ENCODE results near the gene TBCB. TPM values are rescaled to one million over a fixed set of nuclear protein-coding genes. Genes with fewer than 3 reads are reported as not detected.
"Not testable (repeated sequence)": the region's sequence is repeated elsewhere in the genome, so short reads cannot be mapped to it uniquely, and the experiment has no call there.

Gene TBCB, protein sequence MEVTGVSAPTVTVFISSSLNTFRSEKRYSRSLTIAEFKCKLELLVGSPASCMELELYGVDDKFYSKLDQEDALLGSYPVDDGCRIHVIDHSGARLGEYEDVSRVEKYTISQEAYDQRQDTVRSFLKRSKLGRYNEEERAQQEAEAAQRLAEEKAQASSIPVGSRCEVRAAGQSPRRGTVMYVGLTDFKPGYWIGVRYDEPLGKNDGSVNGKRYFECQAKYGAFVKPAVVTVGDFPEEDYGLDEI
- polyA plus RNA-seq (2011; rRNA removed) (186 and 204 TPM in 2 replicates), polyA minus RNA-seq (2011; rRNA and poly(A)+ RNA removed) (102 and 133 TPM in 2 replicates)

DNA sequence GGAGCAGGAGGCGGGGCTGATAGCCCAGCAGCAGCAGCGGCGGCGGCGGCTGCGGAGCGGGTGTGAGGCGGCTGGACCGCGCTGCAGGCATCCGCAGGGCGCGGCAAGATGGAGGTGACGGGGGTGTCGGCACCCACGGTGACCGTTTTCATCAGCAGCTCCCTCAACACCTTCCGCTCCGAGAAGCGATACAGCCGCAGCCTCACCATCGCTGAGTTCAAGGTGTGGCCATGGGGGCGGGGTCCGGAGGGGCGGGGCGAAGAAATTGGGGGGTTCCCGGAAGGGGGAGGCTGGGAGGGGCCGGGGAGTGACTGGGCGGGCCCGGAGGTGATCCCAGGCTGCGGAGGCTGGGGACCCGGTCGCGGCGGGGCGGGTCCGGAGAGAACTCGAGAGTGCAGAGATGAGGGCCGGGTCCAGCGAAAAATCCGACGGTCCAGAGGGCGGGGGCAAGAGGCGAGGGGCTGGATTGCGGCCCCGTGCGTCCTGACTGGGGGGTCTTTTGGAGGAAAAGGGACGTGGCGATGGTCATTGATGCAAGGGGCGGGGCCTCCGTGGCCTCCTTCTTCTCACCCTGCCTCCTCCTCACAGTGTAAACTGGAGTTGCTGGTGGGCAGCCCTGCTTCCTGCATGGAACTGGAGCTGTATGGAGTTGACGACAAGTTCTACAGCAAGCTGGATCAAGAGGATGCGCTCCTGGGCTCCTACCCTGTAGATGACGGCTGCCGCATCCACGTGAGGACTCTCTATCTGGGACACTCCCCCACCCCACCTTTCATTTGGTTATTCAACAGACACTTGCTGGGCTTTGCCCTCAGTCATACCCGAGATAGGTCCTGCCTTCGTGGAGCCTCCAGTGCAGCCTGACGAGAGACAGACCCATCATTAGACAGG, at the start of gene TBCB:
Gene TBCB, plus strand, starts transcription at position 16 of the 891 bp plus-strand sequence. Its CDS starts 93 bp downstream, at position 109.
- Histone ChIP-seq H3K9me3 (ENCODE audit: control insufficient read depth, insufficient read depth, low read length) (no peaks in the 10 kb centered on the region; the same call in 1 of the 2 replicates), H3K27ac (ENCODE audit: low read depth, low read length) (peak within 1 kb of the TSS; percentile 78), H3K27me3 (ENCODE audit: control insufficient read depth, insufficient read depth, low read length) (no peaks in the 10 kb centered on the region), H3K4me3 (ENCODE audit: low read depth, low read length) (peak within 1 kb of the TSS; percentile 96)
- CTCF ChIA-PET, result interaction anchor here (0.7 to 2.8 kb wide), 4 partner anchors 12 to 116 kb away, joined by 4 to 7 read pairs (median 5); no protein-coding TSS in a partner anchor
- POLR2A ChIA-PET, result interaction anchor here (0.7 to 1.3 kb wide), 6 partner anchors 9 to 85 kb away, joined by 3 to 25 read pairs (median 3); no protein-coding TSS in a partner anchor
- TF ChIP-seq, protein P1, sequence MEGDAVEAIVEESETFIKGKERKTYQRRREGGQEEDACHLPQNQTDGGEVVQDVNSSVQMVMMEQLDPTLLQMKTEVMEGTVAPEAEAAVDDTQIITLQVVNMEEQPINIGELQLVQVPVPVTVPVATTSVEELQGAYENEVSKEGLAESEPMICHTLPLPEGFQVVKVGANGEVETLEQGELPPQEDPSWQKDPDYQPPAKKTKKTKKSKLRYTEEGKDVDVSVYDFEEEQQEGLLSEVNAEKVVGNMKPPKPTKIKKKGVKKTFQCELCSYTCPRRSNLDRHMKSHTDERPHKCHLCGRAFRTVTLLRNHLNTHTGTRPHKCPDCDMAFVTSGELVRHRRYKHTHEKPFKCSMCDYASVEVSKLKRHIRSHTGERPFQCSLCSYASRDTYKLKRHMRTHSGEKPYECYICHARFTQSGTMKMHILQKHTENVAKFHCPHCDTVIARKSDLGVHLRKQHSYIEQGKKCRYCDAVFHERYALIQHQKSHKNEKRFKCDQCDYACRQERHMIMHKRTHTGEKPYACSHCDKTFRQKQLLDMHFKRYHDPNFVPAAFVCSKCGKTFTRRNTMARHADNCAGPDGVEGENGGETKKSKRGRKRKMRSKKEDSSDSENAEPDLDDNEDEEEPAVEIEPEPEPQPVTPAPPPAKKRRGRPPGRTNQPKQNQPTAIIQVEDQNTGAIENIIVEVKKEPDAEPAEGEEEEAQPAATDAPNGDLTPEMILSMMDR (IDR thresholded peaks at IDR 0.05; ENCODE audit: low read depth, low read length), result no peak
- no peak for DNase-seq (ENCODE audit: low read depth, low spot score)

DNA sequence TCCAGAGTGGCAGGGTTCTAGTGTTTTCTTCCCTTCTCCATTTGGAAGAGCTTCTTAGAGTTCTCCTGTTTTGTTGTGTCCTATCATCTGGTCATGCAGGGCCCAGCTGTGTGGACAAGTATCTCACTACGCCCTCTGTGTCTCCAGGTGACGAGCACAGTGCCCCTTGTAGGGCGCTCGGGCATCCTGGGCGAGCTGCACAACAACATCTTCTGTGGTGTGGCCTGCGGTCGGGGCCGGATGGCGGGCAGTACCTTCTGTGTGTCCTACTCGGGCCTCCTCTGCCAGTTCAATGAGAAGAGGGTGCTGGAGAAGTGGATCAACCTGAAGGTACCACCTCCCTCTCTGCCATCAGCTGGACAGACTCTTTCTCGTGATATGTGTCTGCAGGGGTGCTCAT, 47.6 kb upstream of the TBCB start:
- TF ChIP-seq, protein P1 (IDR thresholded peaks at IDR 0.05; ENCODE audit: low read depth, low read length), result no peak
- ChIA-PET POLR2A (no interaction called here), CTCF (interaction anchor here (0.5 kb wide), 1 partner anchor 105 kb away, joined by 6 read pairs; no protein-coding TSS in a partner anchor)
- Histone ChIP-seq H3K4me3 (ENCODE audit: low read depth, low read length) (no peak overlapping the region), H3K9me3 (ENCODE audit: control insufficient read depth, insufficient read depth, low read length) (no peaks in the 10 kb centered on the region; the same call in 1 of the 2 replicates), H3K27ac (ENCODE audit: low read depth, low read length) (no peak overlapping the region), H3K27me3 (ENCODE audit: control insufficient read depth, insufficient read depth, low read length) (no peaks in the 10 kb centered on the region)
- no peak for DNase-seq (ENCODE audit: low read depth, low spot score)

DNA sequence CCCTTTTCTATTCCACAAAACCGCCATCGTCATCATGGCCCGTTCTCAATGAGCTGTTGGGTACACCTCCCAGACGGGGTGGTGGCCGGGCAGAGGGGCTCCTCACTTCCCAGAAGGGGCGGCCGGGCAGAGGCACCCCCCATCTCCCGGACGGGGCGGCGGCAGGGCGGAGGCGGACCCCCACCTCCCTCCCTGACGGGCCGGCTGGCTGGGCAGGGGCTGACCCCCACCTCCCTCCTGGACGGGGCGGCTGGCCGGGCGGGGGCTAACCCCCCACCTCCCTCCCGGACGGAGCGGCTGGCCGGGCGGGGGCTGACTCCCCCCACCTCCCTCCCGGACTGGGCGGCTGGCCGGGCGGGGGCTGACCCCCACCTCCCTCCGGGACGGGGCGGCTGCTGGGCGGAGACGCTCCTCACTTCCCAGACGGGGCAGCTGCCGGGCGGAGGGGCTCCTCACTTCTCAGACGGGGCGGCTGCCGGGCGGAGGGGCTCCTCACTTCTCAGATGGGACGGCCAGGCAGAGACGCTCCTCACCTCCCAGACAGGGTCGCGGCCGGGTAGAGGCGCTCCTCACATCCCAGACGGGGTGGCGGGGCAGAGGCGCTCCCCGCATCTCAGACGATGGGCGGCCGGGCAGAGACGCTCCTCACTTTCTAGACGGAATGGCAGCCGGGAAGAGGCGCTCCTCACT, 46.3 kb upstream of the TBCB start:
- H3K4me3 ChIP-seq (ENCODE audit: low read depth, low read length); H3K27ac ChIP-seq (ENCODE audit: low read depth, low read length); CTCF ChIA-PET; H3K9me3 ChIP-seq (ENCODE audit: control insufficient read depth, insufficient read depth, low read length); H3K27me3 ChIP-seq (ENCODE audit: control insufficient read depth, insufficient read depth, low read length); DNase-seq (ENCODE audit: low read depth, low spot score); POLR2A ChIA-PET: not testable (repeated sequence)

DNA sequence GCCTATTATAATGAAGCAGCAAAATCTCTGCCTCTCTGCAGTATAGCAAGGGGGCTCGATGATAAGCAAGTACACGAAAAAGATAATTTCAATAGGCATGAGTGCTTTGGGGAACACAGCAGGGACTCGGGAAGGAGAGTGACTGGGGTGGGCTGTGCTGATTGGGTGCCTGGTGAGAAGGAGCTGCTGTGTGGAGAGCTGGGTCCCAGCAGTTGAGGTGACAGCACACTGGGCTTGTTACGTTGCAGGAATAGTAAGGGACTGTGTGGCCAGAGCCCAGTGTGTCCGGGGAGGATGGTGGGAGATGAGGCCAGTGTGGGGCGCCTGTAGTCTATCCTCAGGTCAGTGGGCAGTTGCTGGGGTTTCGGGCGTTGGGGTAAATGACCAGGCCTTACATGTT, 43.2 kb upstream of the TBCB start:
- ChIA-PET POLR2A (no interaction called here), CTCF (no interaction called here)
- TF ChIP-seq, protein P1 (IDR thresholded peaks at IDR 0.05; ENCODE audit: low read depth, low read length), result no peak

DNA sequence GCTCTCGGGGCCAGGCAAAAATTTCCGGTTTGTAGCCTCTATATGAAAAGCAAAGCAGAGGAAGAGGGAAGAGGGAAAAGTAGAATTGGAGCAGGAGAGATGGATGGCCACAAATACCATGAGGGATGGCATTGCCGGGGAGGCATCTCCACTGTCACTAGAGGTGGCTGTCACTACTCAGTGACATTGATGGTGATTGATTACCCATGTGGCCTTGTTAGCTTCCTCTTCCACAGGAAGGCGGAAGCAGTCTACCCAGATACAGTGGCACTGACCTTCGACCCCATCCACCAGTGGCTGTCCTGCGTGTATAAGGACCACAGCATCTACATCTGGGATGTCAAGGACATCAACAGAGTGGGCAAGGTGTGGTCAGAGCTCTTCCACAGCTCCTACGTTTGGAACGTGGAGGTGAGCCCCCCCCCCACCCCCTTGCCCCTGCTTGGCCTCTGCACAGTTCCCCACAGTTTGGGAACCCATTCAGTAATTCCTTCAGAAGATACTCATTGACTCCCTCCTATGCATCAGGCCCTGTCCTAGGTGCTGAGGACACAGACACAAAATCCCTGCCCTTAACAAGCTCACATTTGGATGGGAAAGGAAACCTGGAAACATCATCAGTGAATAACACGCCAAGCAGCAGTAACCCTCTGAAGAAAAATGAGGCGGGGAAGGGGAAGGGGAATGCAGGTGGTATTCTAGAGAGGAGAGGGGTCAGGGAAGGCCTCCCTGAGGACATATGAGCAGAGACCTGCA, 42.0 kb upstream of the TBCB start:
- no peaks in the 10 kb centered on the region; the same call in 1 of the 2 replicates for H3K9me3 ChIP-seq (ENCODE audit: control insufficient read depth, insufficient read depth, low read length)
- no peak overlapping the region for H3K27ac ChIP-seq (ENCODE audit: low read depth, low read length)
- no peak for DNase-seq (ENCODE audit: low read depth, low spot score)
- CTCF ChIA-PET, result no interaction called here
- no peak overlapping the region for H3K4me3 ChIP-seq (ENCODE audit: low read depth, low read length)
- H3K27me3 ChIP-seq (ENCODE audit: control insufficient read depth, insufficient read depth, low read length), result no peaks in the 10 kb centered on the region
- TF ChIP-seq, protein P1 (IDR thresholded peaks at IDR 0.05; ENCODE audit: low read depth, low read length), result no peak
- POLR2A ChIA-PET, result no interaction called here

More for the DNA sequence above, 43.2 kb upstream of the TBCB start:
- Histone ChIP-seq H3K27me3 (ENCODE audit: control insufficient read depth, insufficient read depth, low read length) (no peaks in the 10 kb centered on the region), H3K9me3 (ENCODE audit: control insufficient read depth, insufficient read depth, low read length) (no peaks in the 10 kb centered on the region; the same call in 1 of the 2 replicates), H3K27ac (ENCODE audit: low read depth, low read length) (no peak overlapping the region), H3K4me3 (ENCODE audit: low read depth, low read length) (no peak overlapping the region)
- DNase-seq (ENCODE audit: low read depth, low spot score), result no peak
